ENCODE data around the gene PHYKPL. TPM values are rescaled to one million over a fixed set of nuclear protein-coding genes. Genes with fewer than 3 reads are reported as not detected.
A peak's percentile ranks its signal among the peaks of the same experiment; 100 is the strongest.

The PHYKPL gene
- total RNA-seq, 1 donor from 2014 or later: 26.8 TPM

DNA sequence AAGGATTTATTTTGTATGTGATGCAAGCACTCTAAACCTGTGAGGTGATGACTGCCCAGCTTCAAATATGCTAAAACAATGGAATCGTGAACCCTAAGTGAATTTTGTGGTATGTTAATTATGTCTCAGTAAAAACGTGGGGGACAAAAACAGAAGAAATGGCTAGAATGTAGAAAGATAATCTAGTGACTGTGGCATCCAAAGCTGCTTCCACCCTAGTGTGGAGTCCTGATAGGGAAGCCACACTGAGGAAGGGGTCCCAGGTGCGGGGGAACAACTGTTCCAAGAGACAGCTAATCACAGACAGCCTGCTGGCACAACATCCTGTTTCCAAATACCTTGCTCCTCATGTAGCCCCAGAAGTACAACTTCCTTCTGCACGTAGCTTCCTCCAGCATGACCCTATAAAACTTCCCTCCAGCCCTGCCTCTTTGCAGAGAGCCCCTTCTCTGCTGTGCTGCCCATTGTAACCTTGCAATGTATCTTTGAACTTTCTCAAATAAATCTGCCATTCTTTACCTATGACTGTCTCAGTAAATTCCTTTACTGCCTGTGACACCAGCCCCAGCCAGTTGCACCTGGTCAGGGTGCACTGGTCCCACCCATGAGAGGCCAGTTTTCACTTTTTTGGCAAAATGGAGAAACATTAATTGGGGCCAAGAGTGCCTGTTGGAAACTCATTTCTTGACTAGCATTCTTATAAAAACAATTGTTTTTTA is 50.3 kb downstream of the PHYKPL start:
- no peak for ATAC-seq

DNA sequence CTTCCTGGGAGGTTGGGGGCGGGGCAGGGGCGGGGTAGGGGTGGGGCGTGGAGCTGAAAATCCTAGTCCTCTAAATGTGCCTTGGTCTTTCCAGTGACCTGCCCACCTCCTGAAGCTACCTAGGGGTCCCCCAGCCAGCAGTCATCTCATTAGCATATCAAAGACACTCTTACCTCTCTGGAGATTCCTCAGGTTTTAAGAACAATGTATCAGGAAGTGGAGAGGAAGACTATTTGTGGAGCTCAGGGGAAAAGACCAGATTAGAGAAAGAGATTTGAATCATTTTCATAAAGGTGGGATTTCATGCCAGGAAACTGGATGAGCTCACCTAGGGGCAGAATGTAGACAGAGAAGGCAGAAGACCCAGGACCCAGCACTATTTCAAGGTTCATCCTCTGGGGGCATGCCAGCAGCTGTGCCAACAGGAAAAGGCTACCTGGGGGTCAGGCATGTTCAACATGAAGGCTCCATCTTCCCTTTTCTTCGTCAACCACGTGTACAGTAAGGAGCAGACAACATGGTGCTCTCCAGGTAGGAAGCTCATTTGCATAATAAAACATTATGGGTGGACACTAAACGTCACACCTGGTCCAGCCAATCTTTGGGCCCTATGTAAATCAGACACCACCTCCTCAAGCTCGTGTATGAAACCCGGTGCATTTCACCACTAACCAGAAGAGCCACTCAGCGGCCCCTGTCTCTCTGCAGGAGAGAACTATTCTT is 52.3 kb downstream of the PHYKPL start:
- ATAC-seq: no peak

DNA sequence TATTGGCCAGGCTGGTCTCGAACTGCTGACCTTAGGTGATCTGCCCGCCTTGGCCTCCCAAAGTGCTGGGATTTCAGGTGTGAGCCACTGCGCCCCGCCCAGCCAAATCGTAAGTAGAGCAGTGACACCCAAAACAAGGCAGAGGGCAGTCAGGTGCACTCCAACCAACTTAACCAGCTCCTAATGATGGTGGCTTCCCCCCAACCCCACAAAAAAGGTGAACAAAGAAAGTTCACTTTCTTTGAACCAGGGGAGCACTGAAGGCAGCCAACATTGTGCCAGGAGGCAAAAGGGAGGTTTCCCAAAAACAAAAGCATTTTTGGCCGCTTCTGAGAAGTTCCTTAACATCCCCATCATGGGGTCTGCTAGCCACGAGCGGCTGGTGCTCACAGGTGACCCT is 55.0 kb downstream of the PHYKPL start:
- ATAC-seq: no peak

DNA sequence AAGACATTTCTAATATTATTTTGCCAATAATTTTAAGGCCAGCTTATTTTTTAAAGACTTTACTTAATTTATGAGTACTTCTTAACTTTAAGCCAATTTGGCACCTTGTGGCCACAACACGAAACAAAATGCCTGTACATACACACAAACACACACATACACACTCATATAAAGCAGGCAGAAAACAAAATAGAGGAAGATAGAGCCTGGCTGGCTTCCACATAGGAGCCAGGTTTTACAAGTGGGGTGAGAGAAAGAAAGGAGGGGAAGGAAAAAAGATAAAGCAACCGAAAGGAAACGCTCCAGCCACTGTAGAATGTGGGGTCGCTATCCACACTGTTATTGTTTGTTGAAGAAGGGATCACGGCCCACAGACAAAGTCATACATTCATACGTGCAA is 55.8 kb downstream of the PHYKPL start:
- ATAC-seq: no peak

DNA sequence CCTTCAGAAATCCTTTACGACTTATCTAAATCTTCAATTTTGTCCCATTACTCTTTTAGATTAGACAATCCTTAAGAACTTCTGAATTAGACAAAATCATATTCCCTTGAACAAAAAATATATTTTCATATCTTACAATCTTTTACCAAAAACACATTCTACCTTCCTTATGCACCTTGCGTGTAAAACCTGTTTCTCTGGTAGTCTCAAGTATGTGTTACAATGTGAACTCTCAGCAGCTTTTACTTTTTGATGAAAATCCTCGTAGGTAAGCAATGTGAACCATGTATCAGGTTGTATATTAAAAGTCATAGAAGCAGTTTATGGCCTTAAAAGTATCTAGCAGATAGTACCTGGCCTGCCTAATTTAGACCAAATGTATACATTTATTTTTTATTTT is 58.1 kb downstream of the PHYKPL start:
- no peak for ATAC-seq

DNA sequence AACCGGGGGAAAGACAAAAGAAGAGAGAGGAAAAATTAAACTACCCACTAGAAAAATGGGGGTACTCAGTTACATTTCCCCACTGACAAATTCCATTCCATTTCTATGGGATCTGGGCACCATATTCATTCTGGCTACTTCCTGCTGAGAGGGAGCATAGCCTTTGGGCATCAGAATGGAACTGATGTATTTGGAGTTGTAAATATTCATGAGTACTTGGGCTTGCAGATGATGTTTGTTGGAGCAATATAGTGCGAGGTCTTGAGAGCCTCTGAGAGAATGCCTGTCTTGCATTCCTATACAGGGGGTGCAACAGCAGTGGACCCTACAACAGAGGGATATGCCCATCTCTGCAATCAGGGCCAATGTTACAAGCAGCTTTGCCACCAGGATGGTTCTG is 62.1 kb downstream of the PHYKPL start:
- no peak for ATAC-seq

DNA sequence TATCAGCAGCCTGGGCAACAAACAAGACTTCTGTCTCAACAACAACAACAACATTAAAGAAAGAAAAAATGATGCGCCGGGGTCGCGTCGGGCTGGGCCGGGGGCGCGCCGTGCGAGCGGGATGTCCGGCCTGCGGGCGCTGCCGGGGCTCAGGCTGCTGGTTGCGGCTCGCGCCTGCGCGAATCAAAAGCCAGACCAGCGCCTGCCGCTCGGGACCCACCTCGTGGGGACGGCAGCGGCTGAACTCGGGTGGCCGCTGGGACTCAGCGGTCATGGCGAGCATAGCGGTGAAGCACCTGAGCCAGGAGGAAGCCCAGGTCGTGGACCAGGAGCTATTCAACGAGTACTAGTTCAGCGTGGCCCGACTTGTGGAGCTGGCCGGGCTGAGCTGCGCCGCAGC is 67.0 kb downstream of the PHYKPL start:
- no peak for ATAC-seq

DNA sequence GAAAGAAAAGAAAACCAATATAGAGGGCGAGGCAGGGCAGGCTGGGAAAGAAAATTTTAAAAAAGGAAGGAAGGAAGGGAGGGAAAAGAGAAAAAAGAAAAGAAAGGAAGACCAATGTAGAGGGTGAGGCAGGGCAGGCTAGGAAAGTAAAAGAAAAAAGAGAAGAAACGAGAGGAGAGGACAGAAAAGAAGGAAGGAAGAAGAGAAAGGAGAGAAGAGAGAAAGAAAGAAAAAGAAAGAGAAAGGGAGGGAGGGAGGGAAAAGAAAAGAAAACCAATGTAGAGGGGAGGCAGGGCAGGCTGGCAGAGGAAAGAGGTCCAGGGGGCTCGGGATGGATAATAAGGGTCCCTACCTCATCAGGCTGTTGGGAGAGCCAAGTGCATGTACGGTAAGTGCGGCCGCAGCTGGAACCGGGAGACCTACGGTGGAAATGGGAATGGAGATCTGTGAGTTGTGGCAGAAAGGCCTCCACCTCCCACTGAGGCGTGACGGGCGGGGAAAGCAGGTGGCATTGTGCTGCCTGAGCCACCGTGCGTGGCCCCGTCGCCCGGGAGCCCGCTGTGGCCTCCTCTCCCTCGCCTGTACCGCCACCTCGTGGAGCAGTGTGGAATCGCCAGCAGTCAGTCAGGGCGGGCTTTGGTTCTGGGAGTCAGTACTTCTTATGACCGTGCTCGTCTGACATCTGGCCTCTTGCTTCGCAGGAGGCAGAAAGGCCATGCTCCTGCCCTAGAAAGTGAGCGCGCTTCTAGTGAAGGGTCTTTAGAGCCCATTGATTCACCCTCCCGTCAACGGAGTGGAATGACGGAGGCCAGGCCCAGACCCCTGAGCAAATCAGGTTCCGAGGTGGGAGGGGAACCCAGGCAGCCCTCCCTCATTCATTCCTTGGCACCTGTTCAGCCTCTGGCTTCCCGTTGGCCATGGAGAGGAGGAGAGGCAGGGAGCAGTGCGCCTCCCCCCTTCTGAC is 68.5 kb downstream of the PHYKPL start:
- ATAC-seq: peak; percentile 99

DNA sequence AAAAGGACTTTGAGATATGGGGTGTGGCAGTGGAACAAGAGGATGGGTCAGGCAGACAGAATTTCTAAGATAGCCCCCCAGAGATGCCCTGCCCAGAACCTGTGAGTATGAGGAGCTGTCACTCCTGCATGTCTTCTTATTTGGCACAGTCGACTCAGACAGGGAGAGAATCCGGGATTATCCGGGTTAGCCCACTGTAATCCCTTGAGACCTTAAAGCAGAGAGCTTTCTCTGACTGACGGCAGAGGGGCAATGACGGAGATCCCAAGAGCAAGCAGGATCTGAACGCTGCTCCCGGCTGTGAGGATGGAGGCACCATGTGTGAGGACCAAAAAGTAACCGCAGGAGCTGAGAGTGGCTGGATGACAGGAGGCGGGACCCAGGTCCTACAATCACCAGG is 70.1 kb downstream of the PHYKPL start:
- ATAC-seq: no peak

DNA sequence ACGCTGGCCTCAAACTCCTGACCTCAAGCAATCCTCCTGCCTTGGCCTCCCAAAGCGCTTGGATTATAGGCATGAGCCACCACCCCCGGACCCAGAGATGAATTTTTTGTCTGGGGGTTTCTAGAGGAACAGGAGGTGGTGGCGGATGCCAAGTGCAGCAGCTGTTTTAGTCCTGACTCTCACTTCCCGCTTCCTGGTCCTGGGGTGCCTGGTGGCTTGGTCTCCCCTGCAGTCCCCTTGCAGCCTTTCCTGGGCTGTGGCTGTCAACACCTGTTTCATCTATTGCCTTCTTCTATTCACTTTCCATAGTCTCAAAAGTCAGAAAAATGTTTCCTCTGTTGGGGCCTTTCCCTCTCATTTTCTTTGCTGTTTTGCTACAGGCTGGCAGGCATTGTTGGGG is 72.4 kb downstream of the PHYKPL start:
- ATAC-seq: no peak

Other genes starting within 250 kb of the PHYKPL start
- gene PROP1, start 236.6 kb downstream of the PHYKPL start, total RNA-seq: not detected
- 16.5 TPM for gene N4BP3, start 119.3 kb downstream of the PHYKPL start, total RNA-seq
- gene RMND5B, start 101.8 kb downstream of the PHYKPL start, total RNA-seq: 71.5 TPM
- 179 TPM for gene NHP2, start 78.9 kb downstream of the PHYKPL start, total RNA-seq
- not detected for gene GMCL2, start 45.4 kb downstream of the PHYKPL start, total RNA-seq
- gene HNRNPAB, start 28.3 kb downstream of the PHYKPL start, total RNA-seq: 153 TPM